ENCODE measurements around the gene OR8G1.
A peak's percentile ranks its signal among the peaks of the same experiment; 100 is the strongest.
"Not testable (repeated sequence)": the region's sequence is repeated elsewhere in the genome, so short reads cannot be mapped to it uniquely, and the experiment has no call there.

Gene OR8G1, protein sequence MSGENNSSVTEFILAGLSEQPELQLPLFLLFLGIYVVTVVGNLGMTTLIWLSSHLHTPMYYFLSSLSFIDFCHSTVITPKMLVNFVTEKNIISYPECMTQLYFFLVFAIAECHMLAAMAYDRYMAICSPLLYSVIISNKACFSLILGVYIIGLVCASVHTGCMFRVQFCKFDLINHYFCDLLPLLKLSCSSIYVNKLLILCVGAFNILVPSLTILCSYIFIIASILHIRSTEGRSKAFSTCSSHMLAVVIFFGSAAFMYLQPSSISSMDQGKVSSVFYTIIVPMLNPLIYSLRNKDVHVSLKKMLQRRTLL

DNA sequence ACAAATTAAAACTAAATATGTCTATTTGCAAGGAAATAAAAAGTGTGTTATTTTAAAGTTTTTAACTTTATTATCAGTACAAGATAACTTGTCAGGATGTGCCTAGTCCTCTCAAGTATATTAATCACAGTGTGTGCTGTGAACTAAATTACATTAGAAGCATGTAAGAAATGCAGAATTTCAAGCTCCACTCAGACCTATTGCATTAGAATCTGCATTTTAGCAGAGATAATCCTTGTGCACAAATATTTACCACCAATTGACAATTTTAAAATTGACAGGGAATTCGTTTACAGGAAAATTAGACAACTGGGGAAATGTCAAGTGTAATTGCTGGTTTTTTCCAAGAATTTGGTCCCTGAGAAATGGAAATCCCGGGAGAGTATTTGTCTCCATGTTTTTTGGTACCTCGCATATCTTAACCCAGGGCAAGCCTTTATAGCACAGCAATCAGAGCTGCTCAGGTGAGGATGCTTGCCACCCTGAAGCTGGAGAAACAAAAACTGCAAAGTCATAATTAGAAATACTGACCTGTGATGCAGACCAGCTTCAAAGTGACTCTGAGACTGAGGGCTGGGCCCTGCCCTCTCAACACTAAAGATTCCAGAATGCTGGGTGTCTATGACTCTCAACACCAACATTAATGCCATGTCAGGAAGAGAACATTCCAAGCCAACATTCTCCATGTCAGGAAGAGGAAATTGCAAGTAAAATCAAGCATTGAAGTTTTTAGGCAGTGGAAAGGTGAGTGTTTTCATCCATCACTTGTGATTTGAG lies at the start of gene OR8G1:
Gene OR8G1, plus strand, starts transcription at position 475 of the 777 bp plus-strand sequence. CDS start 8,581 bp downstream, outside the sequence.
- DNase-seq (ENCODE audit: low read depth): no peak

DNA sequence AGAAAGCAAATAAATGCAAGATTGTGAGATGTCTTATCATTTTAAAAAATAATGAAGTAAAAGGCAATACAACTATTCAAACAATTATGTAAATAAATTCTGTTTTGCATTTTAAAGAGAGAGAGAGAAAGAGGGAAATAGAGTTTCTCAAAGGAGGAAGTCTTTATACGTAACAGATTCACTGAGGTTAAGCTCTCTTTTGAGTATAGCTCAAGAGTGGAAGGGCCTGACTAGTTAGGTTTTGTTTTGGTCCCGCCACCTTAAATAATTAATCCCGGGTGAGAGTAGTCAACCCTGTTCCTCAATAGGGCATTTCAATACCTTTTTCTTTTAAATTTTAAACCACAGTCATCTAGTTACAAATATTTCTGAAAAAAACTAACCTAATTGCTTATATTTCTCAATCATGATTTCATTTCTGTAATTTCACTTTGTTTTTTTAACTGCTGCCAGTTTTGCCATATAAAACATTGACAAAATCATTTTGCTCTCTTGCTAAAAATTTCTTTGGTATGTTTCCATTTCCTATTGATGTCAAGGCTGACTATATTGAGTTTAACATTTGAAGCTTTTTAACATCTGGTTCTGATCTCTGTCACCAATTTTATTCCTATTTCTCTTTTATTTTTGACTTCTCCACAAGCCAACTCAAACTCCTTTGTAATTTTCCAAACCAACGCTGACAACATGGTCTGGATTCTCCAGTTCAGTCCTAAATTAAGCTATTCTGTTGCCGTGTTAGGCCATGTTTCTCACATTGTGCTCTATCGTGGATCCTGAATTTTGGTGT lies 47.5 kb upstream of the OR8G1 start:
- DNase-seq (ENCODE audit: low read depth): no peak

DNA sequence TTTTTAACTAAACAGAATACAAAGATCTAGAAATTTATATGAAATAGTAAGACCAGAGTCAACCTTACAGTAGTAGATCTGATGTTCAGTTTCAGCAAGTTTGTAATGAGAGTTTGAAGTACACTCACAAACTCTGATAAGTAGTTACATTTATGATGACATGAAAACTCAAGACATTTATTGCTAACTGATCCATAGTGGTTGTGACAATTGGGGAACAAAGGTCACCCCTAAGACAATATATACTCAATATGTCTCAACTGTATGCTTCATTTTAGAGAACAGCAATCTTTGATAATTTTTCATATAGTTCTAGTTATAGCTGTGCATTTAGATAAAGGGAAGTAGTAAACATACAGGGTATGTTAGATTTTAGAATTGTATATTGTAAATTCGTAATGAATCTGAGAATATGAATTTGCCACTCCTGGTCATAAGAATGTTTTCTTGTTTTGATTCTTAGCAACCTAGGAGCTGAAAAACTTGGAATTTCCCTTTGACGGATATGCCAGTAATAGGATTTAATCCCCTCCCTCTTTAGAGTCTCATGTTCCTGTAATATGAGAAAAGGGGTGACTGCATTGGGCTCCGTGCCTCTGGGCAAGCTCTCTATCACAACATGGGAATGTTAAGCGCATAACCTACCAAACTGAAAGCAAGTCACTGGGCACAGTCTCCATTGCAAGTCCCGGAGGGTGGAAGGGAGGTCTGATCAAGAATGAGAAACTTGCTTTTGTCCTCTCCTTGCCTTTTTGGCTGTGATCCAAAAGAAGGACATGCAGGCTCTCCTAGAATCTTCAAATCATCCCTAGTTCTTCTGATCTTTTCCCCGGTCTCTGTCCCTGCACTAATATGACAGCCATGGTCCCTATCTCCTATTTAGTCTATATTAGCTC lies 46.4 kb upstream of the OR8G1 start:
- DNase-seq (ENCODE audit: low read depth): peak; percentile 75

DNA sequence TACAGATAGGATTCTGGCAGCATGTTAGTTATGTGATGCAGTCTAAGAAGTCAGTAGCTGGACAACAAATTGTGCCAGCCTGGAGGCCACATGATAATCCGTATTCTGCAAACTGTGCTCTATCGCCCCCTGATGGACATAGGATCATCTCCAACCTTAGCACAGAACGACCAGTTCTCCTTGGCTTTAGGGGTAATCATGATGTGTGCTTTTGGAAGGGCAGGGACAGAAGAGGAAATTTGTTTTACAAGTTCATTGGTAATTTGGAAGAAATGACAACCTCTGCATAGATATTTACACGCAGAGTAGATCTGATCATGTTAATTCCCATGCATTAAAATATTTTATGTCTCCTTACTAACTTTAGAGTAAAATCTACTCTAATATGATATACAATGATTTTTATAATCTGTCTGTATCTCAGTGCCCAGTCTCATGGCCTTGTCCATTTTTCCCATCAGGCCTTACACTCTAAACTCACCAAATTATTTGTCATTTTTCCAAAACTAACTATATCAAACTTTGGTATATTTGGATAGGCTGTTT lies 45.6 kb upstream of the OR8G1 start:
- peak; percentile 71 for DNase-seq (ENCODE audit: low read depth)

DNA sequence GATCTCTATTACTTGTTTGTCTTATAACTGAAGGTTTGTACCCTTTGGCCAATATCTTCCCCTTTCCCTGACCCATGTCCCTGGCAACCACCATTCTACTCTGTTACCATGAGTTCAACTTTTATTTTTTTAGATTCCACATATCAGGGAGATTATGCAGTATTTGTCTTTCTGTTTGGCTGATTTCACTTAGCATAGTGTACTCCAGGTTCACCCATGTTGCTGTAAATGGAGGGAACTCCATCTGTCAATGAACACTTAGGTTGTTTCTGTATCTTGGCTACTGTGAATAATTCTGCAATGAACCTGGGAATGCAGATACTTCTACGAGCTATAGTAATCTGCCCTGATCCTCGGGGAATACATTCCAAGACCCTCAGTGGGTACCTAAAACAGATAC lies 42.9 kb upstream of the OR8G1 start:
- DNase-seq (ENCODE audit: low read depth): no peak

DNA sequence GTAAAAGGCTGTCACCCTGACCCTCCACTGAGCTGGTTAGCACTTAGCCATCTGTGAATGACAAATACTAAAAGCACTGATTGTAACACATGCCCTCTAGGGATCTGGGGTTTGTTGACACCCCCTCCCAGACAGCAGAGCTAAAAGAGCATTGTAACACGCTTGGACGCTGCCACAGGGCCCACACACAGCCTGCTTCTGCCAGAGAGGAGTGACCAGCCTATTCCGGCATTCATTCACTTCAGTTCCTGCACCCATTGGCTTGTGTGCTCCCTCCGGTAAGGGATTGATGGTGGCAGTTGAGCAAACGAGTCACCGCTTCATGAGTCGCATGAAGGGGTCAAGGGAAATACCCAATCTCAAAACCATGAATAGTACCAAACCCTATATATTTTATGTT lies 42.0 kb upstream of the OR8G1 start:
- DNase-seq (ENCODE audit: low read depth): no peak

DNA sequence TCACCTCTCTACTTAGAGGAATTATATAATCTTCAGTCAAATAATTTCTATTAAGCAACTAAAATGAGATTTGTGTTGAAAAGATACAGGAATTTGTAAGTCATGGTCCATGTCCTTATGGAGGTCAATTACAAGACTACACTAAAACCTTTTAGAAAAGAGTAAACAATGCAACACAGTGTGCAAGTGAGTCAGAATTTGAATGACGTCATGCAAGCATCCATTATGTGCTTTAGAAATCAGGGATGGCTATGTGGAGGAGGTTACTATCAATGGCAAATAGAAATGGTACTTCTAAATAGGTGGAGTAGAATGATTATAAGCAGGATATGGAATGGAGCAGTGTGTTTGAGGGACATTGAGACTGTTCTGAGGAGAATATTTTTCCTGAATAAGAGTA lies 41.2 kb upstream of the OR8G1 start:
- DNase-seq (ENCODE audit: low read depth): peak; percentile 70

DNA sequence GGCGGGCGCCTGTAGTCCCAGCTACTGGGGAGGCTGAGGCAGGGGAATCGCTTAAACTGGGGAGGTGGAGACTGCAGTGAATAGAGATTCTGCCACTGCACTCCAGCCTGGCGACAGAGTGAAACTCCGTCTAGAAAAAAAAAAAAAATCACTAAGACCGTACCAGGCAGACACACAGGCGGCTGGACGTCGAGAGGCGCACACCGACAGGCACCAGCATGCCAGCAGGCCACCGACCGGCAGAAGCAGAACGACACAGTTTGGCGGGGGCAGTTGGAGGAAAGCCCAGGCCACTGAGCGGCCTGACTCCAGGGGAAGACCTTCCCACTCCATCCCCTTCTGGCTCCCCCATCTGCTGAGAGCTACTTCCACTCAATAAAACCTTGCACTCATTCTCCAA lies 40.2 kb upstream of the OR8G1 start:
- DNase-seq (ENCODE audit: low read depth): no peak

DNA sequence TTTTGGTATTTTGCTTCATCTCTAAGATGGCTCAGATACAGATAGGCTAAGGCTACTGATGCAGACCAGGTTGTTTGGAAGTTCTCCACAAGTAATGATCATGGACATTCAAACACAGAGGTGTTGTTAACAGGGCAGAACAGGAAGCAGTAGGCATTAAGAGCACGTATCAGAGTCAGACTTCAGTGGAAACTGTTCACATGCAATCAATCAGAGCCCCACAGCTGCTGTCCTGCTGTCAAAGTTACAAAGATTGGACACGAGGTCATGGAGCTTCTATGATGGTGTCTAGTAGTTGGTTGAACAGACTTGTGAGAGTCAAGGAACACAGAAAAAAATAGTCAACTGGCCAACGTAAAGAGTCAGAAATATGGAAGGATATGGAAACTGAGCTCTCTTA lies 37.9 kb upstream of the OR8G1 start:
- no peak for DNase-seq (ENCODE audit: low read depth)

DNA sequence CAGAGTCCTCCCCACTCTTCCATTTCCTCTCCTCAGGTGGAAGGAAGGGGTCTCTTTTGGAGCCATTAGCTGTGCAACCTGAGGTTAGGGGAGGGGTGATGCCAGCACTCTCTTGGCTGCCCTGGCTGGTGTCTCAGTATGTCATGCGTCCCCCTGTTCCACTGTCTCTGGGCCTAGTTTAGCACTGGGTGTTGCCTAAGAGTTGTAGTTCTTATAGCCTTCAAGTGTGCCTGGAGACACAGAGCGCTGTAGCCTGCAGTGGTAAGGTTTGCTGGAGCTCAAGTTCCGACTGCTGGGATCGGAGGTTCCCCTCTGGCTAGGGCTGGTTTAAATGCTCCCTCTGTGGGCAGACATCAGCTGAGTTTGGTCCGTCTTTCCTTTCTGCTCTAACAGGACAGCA lies 36.9 kb upstream of the OR8G1 start:
- no peak for DNase-seq (ENCODE audit: low read depth)

DNA sequence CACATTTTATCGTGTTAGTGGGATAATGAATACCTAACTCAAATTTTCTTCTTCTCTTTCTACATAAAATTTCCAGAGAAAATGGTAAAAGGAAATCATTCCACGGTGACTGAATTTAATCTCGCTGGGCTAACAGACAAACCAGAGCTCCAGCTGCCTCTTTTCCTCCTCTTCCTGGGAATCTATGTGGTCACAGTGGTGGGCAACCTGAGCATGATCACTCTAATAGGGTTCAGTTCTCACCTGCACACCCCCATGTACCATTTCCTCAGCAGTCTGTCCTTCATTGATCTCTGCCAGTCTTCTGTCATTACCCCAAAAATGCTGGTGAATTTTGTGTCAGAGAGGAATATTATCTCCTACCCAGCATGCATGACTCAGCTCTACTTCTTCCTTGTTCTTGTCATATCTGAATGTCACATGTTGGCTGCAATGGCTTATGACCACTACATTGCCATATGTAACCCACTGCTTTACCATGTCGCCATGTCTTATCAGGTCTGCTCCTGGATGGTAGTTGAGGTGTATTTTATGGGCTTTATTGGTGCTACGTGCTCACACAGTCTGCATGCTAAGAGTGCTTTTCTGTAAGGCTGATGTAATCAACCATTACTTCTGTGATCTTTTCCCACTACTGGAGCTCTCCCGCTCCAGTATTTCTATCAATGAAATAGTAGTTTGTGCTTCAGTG lies 33.6 kb upstream of the OR8G1 start:
- DNase-seq (ENCODE audit: low read depth): no peak

DNA sequence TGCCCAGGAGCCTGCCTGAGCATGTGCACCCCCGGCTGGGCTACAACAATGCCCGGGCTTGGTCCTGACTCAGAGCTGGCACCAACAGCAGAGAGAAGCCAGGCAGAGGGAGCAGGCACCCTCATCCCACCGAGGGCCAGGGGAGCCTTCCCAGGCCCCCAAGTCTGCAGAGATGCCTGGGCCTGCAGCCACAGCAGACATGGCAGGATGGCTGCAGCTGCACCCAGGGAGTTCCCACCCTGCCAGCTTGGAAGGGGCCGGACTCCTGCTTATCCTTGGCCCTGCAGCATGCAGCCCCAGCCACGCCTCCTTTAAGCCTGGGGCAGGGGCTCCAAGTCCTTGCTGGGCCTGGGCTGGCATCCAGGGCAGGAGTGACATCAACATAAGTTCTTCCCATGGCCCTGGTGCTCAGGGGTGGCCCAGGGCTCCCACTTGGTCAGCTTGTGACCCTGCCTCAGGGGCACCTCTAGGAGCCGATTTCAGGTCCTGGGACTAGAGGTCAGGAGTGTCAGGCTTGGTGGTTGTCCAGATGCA lies 31.0 kb upstream of the OR8G1 start:
- no peak for DNase-seq (ENCODE audit: low read depth)

DNA sequence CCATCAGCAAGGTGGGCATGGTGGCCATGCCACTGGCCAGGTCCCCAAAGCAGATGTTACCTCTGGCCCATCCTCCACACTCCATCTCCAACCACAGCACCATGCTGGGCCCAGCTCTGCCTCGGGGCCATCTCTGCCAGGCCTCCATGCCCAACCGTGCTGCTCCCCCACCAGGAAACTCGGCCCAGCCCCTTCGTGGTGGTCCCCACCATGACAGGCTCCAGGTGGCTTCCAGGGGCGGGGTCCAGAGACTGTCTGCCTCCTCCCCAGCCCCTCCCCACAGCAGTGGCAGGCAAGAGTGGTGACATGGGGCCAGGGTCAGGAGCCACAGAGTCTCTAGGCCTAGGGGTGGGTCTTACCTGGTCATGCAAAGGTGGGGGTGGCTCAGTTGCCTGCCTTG lies 30.5 kb upstream of the OR8G1 start:
- DNase-seq (ENCODE audit: low read depth): no peak

DNA sequence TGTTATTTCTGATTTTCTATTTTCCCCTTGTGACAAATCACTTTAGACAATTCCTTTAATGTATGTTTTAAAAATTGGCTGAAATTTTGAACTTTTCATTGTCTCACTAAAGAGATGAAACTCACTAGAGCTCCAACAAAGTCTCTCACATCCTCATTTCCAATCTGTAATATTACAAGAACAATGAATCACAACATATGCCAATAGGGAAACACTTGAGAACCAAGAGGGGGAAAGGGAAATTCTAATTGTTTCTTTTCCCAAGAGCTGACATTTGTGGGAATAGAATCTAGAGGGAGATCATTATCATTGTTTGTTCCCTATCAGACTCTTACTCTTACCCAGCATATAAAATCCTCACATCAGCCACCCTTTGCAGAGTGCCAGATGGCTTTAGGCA lies 29.6 kb upstream of the OR8G1 start:
- no peak for DNase-seq (ENCODE audit: low read depth)

DNA sequence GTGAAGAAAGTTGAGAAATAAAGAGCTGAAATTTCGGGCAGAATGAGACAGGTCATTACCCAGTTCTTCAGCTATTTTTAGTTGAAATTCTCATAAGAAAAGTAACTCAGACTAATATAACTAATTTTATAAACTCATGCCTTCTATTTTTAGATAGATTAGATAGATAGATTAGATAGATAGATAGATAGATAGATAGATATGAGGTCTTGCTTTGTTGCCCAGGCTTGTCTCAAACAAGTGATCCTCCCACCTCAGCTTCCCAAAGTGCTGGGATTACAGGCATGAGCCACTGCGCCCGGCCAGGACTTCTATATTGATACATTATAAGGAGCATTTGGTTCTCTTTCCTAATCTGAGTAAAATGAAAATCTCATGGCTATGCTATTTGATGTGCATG lies 26.9 kb upstream of the OR8G1 start:
- no peak for DNase-seq (ENCODE audit: low read depth)

DNA sequence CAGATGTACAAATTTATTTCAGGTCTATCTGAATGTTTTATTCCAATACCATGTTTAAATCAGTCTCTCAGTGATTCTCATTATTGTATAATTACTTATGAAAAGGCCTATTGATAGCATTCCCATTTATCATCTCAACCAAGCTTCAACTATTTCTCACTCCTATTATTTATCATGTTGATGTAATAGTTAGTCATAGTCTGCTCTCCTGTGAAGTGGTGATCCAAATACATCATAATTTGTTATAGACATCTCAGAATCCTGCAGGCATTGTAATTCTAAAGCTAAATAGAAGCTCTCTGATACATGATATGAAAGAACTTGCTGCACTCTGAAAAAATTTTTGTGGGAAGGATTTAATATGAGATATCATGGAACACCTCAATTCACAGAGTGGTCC lies 21.8 kb upstream of the OR8G1 start:
- no peak for DNase-seq (ENCODE audit: low read depth)

DNA sequence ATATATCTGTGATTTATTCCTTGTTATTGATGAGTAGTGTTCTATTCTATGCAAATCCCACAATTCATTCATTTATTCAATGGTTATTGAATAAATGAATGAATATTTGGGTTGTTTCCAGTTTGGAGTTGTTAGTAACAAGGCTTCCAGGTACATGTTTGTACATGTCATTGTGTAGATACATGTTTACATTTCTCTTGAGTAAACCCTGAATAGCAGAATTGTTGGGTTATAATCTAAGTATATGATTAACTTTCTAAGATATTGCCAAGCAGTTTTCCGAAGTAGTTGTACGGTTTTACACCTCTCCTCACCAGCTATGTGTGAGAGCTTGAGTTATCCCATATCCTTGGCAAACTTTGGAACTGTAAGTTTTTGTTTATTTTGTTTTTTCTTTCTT lies 18.5 kb upstream of the OR8G1 start:
- no peak for DNase-seq (ENCODE audit: low read depth)

DNA sequence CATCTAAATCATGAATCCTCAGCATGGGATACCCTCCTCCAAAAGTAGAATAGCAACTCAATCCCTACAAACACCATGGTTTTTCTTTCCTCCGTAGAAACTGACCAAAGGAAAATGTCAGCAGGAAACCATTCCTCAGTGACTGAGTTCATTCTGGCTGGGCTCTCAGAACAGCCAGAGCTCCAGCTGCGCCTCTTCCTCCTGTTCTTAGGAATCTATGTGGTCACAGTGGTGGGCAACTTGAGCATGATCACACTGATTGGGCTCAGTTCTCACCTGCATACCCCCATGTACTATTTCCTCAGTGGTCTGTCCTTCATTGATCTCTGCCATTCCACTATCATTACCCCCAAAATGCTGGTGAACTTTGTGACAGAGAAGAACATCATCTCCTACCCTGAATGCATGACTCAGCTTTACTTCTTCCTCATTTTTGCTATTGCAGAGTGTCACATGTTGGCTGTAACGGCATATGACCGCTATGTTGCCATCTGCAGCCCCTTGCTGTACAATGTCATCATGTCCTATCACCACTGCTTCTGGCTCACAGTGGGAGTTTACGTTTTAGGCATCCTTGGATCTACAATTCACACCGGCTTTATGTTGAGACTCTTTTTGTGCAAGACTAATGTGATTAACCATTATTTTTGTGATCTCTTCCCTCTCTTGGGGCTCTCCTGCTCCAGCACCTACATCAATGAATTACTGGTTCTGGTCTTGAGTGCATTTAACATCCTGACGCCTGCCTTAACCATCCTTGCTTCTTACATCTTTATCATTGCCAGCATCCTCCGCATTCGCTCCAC lies 16.1 kb upstream of the OR8G1 start:
- not testable (repeated sequence) for DNase-seq (ENCODE audit: low read depth)

DNA sequence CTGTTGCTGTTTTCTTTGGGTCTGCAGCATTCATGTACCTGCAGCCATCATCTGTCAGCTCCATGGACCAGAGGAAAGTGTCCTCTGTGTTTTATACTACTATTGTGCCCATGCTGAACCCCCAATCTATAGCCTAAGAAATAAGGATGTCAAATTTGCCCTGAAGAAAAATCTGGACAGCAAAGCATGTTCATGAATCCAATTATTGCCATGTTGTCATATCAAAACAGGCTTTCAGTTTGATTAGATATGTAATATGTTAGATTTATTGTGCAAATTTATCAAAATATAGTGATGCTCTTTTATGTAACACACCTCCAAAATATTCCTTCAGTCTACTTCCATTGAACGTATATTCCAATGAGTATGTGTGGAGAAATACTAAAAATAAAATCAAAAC lies 15.4 kb upstream of the OR8G1 start:
- no peak for DNase-seq (ENCODE audit: low read depth)

DNA sequence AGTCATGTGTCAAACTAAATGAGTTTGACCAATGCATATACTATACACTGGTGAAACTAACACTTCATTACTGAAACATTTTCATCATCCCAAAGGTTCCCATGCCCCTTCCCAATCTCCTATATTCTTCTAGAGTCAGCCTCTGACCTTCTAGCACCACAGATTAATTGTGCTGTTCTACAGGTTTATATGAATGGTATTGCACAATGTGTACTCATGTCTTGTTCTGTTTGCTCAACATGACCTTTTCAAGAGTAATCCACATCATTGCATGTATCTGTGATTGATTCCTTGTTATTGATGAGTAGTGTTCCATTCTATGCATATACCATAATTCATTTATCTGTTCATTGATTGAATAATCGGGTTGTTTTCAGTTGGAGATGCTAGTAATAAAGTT lies 7.5 kb upstream of the OR8G1 start:
- peak; percentile 1 for DNase-seq (ENCODE audit: low read depth)

Measured in iris pigment epithelial cell (primary cell).